Karpas-422 (cell line): ENCODE measurements around the gene CSE1L. TPM values are rescaled to one million over a fixed set of nuclear protein-coding genes. Genes with fewer than 3 reads are reported as not detected.

Experiments used
- DNase-seq: peaks from one replicate; pipeline ENCODE4 v3.0.0-alpha.2; 2015
- H2AFZ ChIP-seq: fragments of 200-600 bp; sonication (generic); 2 replicates; pipeline ENCODE4 v1.6.1; 2014; ENCODE audit warnings: antibody characterized with exemption, low read length, mixed read lengths
- H3K27ac ChIP-seq: fragments of 200-600 bp; sonication (generic); 2 replicates; pipeline ENCODE4 v1.5.1; 2014; ENCODE audit warnings: mild to moderate bottlenecking, low read length, moderate library complexity
- H3K27me3 ChIP-seq: fragments of 200-600 bp; sonication (generic); 2 replicates; pipeline ENCODE4 v1.6.1; 2014; ENCODE audit warnings: low read length, mixed read lengths
- H3K36me3 ChIP-seq: fragments of 200-600 bp; sonication (generic); 2 replicates; pipeline ENCODE4 v1.6.1; 2014; ENCODE audit warnings: low read length, mixed read lengths; ENCODE audit not compliant: insufficient read depth
- H3K4me1 ChIP-seq: fragments of 200-600 bp; sonication (generic); 2 replicates; pipeline ENCODE4 v1.6.1; 2014; ENCODE audit warnings: mild to moderate bottlenecking, low read length, mixed read lengths
- H3K4me2 ChIP-seq: fragments of 200-600 bp; sonication (generic); 2 replicates; pipeline ENCODE4 v1.6.1; 2014; ENCODE audit warnings: low read length, low read depth, mild to moderate bottlenecking; ENCODE audit not compliant: poor library complexity, severe bottlenecking
- H3K4me3 ChIP-seq: fragments of 200-600 bp; sonication (generic); 2 replicates; pipeline ENCODE4 v1.5.1; 2014; ENCODE audit warnings: mild to moderate bottlenecking, antibody characterized with exemption, low read length, mixed read lengths
- H3K79me2 ChIP-seq: fragments of 200-600 bp; sonication (generic); 2 replicates; pipeline ENCODE4 v1.6.1; 2014; ENCODE audit warnings: mild to moderate bottlenecking, low read length, mixed read lengths
- H3K9ac ChIP-seq: fragments of 200-600 bp; sonication (generic); 2 replicates; pipeline ENCODE4 v1.6.0; 2014; ENCODE audit warnings: low read length
- H3K9me2 ChIP-seq: fragments of 200-600 bp; sonication (generic), shearing (Covaris generic); replicated peaks from 2 replicates; pipeline ENCODE4 v1.6.0; 2014; ENCODE audit warnings: mild to moderate bottlenecking, low read length, moderate library complexity; ENCODE audit not compliant: insufficient read depth
- H3K9me3 ChIP-seq: fragments of 300-700, 200-600 bp; sonication (generic); 2 replicates; pipeline ENCODE4 v1.6.1; 2014; ENCODE audit warnings: low read length, mixed read lengths
- H4K20me1 ChIP-seq: fragments of 200-600 bp; sonication (generic); 2 replicates; pipeline ENCODE4 v1.6.1; 2014; ENCODE audit warnings: mild to moderate bottlenecking, antibody characterized with exemption, low read length, low read depth; ENCODE audit not compliant: insufficient read depth
- total RNA-seq: library from RNA; depleted of rRNA; stranded (reverse); fragments of >200 nt; shearing (Covaris generic); gene quantifications from 2 replicates; pipeline ENCODE4 v1.2.3, GENCODE V29; 2014; ENCODE audit warnings: low replicate concordance; rRNA removed

Gene CSE1L, protein sequence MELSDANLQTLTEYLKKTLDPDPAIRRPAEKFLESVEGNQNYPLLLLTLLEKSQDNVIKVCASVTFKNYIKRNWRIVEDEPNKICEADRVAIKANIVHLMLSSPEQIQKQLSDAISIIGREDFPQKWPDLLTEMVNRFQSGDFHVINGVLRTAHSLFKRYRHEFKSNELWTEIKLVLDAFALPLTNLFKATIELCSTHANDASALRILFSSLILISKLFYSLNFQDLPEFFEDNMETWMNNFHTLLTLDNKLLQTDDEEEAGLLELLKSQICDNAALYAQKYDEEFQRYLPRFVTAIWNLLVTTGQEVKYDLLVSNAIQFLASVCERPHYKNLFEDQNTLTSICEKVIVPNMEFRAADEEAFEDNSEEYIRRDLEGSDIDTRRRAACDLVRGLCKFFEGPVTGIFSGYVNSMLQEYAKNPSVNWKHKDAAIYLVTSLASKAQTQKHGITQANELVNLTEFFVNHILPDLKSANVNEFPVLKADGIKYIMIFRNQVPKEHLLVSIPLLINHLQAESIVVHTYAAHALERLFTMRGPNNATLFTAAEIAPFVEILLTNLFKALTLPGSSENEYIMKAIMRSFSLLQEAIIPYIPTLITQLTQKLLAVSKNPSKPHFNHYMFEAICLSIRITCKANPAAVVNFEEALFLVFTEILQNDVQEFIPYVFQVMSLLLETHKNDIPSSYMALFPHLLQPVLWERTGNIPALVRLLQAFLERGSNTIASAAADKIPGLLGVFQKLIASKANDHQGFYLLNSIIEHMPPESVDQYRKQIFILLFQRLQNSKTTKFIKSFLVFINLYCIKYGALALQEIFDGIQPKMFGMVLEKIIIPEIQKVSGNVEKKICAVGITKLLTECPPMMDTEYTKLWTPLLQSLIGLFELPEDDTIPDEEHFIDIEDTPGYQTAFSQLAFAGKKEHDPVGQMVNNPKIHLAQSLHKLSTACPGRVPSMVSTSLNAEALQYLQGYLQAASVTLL
- 39.1 and 82.3 TPM in 2 replicates for total RNA-seq

DNA sequence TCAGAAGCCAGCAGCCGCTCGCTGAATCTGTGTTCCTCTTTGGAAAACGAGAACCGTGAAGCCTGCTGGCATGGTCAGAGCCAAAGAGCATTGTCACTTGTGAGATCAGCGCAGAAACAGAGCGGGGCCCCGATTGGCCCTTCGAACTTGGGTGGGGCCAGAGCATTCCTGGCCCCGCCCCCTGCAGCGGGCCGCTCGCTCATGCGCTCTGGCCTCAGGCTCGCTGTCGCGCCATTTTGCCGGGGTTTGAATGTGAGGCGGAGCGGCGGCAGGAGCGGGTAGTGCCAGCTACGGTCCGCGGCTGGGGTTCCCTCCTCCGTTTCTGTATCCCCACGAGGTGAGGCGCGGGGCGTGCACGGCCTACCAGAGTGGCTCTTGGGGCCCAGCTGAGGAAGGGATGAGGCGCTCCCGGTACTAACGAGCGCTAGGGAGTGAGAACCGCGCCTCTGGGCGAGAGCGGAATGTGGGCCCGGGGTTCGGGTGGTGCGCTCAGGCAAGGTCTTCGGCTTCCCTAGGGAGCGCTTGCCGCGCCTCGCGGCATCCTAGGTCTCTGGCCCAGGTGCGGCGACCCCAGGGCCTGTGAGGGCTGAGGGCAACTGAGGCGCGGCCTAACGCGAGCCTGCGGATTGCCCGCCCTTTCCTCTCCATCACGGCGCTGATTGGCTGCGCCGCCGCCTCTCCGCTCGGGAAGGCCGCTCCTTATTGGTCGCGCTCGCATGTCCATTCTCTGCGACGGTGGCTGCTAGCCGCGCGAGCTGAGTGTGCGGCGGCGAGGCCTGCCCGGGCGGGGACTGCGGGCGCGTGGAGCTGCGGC is at the start of gene CSE1L:
Gene CSE1L (plus strand): TSS at position 226 of the 814 bp plus-strand sequence. CDS start 12,152 bp downstream, outside the sequence.
- Histone ChIP-seq H3K79me2 (peaks cover 50% of the 10 kb centered on the region), H3K4me3 (peak within 1 kb of the TSS; percentile 76), H3K9ac (peak within 1 kb of the TSS; percentile 85)

DNA sequence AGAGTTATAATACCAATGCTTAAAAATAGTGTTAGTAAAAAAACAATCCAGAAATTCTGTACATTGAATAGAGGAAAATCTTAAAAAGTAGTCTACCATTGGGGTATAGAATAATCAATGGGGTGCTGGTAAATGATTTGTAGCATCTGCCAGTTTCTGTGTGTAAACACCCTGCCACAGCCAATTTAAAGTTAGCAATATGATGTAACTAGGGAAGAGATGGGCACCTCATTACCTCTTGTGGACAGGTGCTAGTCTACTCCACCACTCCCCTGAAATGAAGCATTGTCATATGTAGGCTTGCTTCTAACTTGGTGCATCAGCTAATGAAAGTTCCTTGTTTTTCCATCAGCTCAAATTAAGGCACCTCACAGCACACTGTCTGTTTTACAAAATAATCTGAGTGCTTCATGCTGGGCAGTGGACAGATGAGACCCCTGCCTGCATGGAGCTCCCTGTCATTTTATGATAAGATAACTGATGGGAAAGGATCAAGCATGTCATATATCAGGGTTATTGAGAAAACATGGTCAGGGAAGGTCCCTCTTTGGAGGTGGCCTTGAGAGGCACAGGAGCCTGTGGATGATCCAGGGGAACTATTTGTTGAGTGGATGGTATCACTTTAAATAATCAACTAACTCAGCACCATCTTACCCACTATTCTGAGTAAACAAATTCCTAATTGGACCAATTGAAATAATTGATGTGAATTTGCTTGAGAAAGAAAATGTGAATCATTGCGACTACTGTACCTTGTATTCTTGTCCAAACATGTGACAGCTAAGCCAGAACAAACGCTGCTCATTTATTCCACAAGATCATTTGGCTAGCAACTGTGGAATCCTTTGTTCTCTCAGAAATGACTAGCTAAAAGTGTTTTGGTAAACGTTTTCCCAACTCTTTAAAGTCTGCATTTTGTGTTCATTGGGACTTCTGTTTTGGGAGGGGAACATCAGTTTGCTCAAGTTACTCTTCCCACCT is 45.9 kb upstream of the CSE1L start:
- H3K36me3 ChIP-seq = peaks cover 32% of the 10 kb centered on the region; the same call in 1 of the 2 replicates

More for the DNA sequence above, at the start of gene CSE1L:
- DNase-seq = peak; percentile 98
- Histone ChIP-seq H3K36me3 (peaks cover 22% of the 10 kb centered on the region), H2AFZ (peak within 1 kb of the TSS; percentile 77), H4K20me1 (peaks cover 21% of the 10 kb centered on the region; the same call in 1 of the 2 replicates), H3K27me3 (no peaks in the 10 kb centered on the region), H3K4me1 (peaks cover 41% of the 10 kb centered on the region), H3K27ac (peak within 1 kb of the TSS; percentile 75), H3K9me3 (no peaks in the 10 kb centered on the region), H3K4me2 (peak within 1 kb of the TSS; percentile 87), H3K9me2 (no peaks in the 10 kb centered on the region)

DNA sequence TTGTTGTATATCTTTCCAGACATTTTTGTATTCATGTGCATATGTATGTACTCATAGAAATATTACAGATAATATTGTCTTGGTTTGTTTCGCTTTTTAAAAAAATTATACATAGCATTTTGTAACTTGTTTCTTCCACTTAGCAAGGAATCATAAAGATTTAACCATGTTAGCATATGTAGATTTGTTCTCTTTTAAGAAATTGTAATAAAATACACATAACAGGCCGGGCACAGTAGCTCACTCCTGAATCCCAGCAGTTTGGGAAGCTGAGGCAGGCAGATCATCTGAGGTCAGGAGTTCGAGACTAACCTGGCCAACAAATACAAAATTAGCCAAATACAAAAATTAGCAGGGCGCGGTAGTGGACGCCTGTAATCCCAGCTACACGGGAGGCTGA is 44.4 kb upstream of the CSE1L start:
- H3K9me3 ChIP-seq = no peaks in the 10 kb centered on the region
- no peak overlapping the region for H3K27ac ChIP-seq
- no peaks in the 10 kb centered on the region for H3K27me3 ChIP-seq
- no peaks in the 10 kb centered on the region for H4K20me1 ChIP-seq
- H3K4me2 ChIP-seq = no peak overlapping the region
- no peaks in the 10 kb centered on the region for H3K79me2 ChIP-seq
- DNase-seq = no peak
- H3K9me2 ChIP-seq = no peaks in the 10 kb centered on the region
- no peaks in the 10 kb centered on the region for H3K4me1 ChIP-seq
- no peak overlapping the region for H3K4me3 ChIP-seq
- peaks cover 25% of the 10 kb centered on the region; the same call in 1 of the 2 replicates for H3K36me3 ChIP-seq
- H3K9ac ChIP-seq = no peak overlapping the region
- H2AFZ ChIP-seq = no peak overlapping the region

More for the DNA sequence above, 45.9 kb upstream of the CSE1L start:
- no peak overlapping the region for H3K27ac ChIP-seq
- no peaks in the 10 kb centered on the region for H4K20me1 ChIP-seq
- no peaks in the 10 kb centered on the region for H3K4me1 ChIP-seq
- H3K9me3 ChIP-seq = no peaks in the 10 kb centered on the region
- H3K79me2 ChIP-seq = no peaks in the 10 kb centered on the region
- H3K4me2 ChIP-seq = no peak overlapping the region
- no peaks in the 10 kb centered on the region for H3K27me3 ChIP-seq
- no peaks in the 10 kb centered on the region for H3K9me2 ChIP-seq
- no peak for DNase-seq
- H3K9ac ChIP-seq = no peak overlapping the region
- no peak overlapping the region for H3K4me3 ChIP-seq
- H2AFZ ChIP-seq = no peak overlapping the region

DNA sequence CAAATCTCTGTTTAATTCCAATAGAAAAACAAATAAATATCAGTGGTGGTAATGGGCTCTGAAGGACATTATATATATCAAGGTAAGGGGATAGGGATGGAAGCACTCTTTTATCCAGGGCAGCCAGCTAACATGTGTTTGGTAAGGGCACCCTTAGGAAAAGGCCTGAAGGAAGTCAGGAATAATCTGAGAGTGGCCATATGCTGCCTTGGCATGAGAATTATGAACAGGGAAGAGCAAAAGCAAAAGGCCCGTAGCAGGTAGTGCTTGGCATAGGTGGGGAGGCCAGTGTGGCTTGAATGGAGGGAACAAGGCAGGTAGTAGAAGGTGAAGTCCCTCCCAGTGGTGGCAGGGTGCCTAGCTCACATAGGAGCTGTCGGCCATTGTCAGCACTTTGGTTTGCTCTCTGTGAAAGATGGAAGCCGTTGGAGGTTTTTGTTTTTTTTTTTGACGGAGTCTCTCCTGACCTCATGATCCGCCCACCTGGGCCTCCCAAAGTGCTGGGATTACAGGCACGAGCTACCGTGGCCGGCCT is 39.6 kb upstream of the CSE1L start:
- H3K36me3 ChIP-seq = peaks cover 23% of the 10 kb centered on the region; the same call in 1 of the 2 replicates

DNA sequence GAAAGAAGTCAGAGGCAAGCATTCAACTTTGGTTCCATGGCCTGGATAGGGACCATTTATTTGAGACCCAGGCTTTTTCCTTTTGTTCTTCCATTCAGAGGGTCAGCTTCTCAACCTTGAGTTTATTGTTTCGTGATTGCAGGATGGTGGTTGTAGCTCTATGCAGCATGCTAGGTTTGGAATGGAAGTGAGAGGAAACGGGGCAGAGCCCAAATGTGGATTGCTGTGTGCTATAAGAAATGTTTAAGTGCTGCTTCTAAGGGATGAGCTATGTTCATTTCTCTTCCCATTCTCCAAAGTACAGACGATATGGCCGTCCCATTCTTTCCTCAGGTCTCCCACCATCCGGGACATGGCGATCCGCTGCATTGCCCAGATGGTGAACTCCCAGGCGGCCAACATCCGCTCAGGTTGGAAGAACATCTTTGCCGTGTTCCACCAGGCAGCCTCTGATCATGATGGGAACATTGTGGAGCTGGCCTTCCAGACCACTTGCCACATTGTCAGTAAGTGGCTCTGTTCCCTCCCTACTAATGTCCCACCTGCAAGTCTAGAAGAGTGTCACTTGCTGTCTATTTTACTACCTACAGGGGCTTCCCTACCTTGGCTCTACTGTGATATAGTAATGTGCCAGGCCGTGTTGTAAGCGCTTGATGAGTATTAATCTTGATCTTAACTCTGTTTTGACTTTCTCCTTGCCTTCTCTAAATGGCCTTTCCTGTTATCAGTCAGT is 36.0 kb upstream of the CSE1L start:
- DNase-seq = no peak
- Histone ChIP-seq H4K20me1 (no peaks in the 10 kb centered on the region), H3K9me3 (no peaks in the 10 kb centered on the region), H3K9me2 (no peaks in the 10 kb centered on the region), H3K4me3 (no peak overlapping the region), H3K4me1 (no peaks in the 10 kb centered on the region), H3K36me3 (peaks cover 27% of the 10 kb centered on the region; the same call in 1 of the 2 replicates), H3K27ac (no peak overlapping the region), H2AFZ (no peak overlapping the region), H3K79me2 (no peaks in the 10 kb centered on the region), H3K4me2 (no peak overlapping the region), H3K9ac (no peak overlapping the region), H3K27me3 (no peaks in the 10 kb centered on the region)

More for the DNA sequence above, 39.6 kb upstream of the CSE1L start:
- Histone ChIP-seq H3K4me2 (no peak overlapping the region), H2AFZ (no peak overlapping the region), H3K4me1 (no peaks in the 10 kb centered on the region), H3K9me2 (no peaks in the 10 kb centered on the region), H3K27me3 (no peaks in the 10 kb centered on the region), H4K20me1 (no peaks in the 10 kb centered on the region), H3K27ac (no peak overlapping the region), H3K9me3 (no peaks in the 10 kb centered on the region), H3K79me2 (no peaks in the 10 kb centered on the region), H3K9ac (no peak overlapping the region), H3K4me3 (no peak overlapping the region)
- DNase-seq = no peak

DNA sequence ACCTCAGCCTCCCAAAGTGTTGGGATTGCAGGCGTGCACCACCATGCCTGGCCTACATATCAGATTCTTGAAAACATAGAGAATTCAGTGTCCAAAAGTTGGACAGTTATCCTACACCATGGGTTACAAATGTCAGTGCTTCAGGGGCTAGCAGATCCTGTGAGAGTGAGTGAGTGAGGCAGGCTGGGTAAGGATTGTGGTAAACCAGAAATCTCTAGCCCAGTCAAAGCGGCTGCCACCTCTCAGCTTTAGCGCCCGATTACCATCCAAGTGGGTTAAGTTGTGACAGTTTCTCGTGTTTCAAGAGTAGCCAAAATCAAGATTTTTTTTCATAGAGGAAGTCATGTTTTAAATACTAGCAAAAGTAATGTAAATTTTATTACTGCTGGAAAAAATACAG is 21.9 kb upstream of the CSE1L start:
- H3K36me3 ChIP-seq = peaks cover 21% of the 10 kb centered on the region
- no peak overlapping the region for H3K27ac ChIP-seq
- H2AFZ ChIP-seq = no peak overlapping the region
- no peak overlapping the region for H3K9ac ChIP-seq
- H3K4me2 ChIP-seq = no peak overlapping the region
- H3K4me1 ChIP-seq = no peaks in the 10 kb centered on the region
- no peak for DNase-seq
- no peak overlapping the region for H3K4me3 ChIP-seq
- H4K20me1 ChIP-seq = no peaks in the 10 kb centered on the region
- no peaks in the 10 kb centered on the region for H3K79me2 ChIP-seq
- no peaks in the 10 kb centered on the region for H3K27me3 ChIP-seq
- no peaks in the 10 kb centered on the region for H3K9me2 ChIP-seq
- H3K9me3 ChIP-seq = no peaks in the 10 kb centered on the region
